ENCODE measurements around the gene CIAPIN1.

DNA sequence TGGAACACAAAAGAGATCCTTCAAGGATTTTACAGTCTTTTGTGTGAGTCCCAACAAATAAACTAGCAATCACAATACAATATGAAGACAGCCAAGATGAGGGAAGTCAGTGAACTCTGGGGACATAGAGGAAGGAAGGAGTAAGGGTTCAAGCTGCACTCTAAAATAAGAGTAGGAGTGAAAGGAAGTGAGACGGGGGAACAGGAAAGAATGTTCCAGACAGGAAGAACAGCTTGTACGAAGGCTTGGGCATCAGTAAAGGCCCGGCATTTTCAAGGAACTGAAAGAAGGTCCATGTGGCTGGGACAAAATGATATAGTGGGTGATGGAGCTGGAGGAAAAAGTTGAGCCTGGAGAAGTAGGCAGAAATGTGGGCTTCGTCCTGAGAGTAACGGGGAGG lies 38.1 kb downstream of the CIAPIN1 start:
- TF ChIP-seq CTCF (IDR thresholded peaks at IDR 0.05) (no peak), POLR2A (IDR thresholded peaks at IDR 0.05) (no peak)

All from uterus (tissue), 2 donors.